ENCODE results near the gene GSC2.

The GSC2 gene

DNA sequence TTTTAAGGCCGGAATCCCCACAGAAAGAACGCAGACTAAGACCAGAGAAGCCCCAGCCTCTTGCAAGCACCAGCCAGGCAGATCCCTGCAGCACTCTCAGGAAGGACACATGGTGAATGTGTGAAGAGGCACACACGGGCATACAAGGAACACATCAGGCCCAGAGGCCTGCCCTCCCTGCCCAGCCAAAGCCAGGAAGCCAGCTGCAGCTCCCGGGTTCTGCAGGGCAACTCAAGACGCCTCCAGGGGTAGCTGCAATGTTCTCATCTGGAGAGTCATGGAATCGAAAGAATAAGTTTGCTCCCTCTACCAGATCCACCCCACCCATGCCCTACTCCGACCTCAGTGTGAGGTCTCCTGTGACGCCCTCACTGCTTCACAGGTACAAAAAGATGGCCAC is 30.1 kb downstream of the GSC2 start:
- no peak for DNase-seq (ENCODE audit: low read depth)

DNA sequence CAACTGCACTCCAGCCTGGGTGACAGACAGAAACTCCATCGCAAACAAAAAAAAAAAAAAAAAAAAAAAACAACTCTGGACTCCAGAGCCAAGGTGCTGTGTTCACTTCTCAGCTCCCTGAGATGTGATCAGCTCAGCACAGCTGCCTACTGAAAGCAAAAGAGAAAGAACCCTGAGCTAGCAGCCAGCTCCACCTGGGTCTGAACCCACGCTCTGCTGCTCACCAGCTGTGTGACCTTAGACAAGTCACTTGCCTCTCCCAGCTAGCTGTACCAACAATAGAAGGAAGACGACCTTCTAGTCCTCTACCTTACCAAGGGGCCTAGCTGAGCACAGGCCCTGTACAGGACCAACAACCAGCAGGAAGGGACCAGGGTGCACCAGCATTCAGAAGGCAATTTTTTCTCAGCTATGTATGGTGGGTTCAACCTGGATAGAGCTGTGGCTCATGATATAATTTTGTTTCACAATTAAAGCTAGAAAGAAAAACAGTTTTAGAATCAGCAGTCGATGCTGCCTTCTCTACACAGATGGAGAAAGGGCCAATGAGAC is 31.7 kb downstream of the GSC2 start:
- no peak for DNase-seq (ENCODE audit: low read depth)

DNA sequence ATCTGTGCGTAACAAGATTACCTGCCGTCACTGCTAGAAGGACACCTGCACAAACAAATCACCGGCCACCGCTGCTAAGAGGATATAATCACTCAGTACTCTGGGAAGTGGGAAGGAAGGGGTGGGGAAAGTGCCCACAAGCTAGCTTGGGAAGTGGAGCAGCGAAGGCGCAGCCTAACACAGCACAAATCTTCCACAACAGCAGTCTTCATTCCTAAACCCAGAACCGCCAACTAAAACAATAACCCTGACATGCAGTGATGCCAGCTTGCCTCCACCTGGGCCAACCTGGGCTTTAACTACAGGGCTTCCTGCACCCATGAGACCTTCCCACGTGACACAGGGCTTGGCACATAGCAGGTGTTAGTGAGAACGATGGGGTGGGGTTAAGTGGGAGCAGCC is 33.0 kb downstream of the GSC2 start:
- no peak for DNase-seq (ENCODE audit: low read depth)

DNA sequence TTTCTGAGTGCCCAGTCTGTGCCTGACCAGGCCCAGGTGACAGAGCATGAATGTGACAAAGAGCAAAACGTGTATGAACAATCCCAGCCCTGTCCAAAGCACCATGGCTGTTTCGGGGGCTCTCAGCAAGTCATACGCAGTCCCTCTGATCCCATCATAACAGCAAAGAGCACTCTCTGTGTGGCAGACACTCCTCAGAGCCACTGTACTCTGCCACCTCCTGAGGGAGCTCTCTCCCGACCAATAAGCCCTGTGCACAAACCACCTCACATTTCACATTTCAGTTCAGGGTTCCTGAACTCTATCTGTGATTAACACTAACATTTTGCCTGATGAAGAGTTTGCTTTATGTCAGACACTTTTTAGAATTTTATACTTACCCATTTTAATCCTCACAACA is 34.5 kb downstream of the GSC2 start:
- DNase-seq (ENCODE audit: low read depth), result no peak

DNA sequence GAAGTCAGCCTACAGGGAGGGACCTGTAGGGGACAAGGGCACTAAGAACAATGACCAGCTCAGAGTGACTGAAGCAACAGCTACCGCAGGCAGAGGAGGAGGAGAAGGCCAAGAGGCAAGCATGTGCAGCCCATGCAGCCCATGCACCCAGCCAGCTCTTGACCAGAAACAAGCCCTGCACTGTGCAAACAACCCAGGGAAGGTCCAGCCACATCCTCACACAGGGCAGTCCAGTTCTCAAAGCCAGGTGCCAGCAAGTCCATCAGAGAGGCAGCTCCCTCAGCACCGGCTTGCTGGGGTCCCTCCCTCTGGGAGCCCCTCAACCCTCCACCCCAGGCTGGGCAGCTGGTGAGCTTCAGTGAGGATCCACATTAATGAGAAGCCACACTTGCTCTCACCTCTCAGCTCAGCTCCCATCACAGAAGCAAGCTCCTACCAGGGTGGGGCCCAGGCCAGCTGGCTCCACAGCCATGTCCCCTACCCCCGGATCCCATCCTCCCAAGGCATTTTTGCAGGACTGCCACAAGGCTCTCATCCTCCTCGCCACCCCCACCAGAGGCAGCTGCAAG is 35.0 kb downstream of the GSC2 start:
- no peak for DNase-seq (ENCODE audit: low read depth)

DNA sequence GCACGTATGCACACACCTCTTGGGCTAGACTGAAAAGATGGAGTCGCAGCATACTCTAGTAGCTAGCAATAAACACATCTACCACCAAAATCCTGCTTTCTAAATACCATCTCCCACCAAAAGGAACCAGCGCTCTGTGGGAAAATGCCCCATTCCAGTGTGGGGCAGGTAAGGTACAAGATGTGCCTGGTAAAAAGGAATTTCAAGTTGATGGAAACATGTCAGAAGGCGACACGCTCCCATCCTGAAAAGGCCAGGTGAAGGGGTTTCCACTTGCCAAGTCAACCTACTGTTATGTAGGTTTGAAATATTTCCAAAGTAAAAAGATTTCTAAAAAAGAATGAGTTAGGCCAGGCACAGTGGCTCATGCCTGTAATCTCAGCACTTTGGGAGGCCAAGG is 36.7 kb downstream of the GSC2 start:
- no peak for DNase-seq (ENCODE audit: low read depth)

DNA sequence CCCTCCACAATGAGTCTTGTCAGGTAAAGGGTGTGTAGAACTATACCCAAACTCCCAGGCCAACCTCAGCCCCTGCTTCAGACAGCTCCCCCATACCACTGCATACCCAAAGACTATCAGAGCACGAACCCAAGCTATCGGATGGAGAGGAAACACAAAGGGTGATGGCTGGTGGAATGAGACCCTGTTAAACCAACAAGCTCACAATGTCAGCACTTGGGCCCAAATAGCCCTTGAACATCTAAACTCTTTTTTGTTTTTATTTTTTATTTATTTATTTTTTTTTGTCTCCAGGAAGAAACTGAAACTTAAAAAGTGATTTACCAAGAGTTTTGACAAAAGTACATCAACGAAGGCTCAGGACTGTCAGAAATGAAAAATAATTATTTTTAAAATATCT is 38.5 kb downstream of the GSC2 start:
- DNase-seq (ENCODE audit: low read depth), result no peak

DNA sequence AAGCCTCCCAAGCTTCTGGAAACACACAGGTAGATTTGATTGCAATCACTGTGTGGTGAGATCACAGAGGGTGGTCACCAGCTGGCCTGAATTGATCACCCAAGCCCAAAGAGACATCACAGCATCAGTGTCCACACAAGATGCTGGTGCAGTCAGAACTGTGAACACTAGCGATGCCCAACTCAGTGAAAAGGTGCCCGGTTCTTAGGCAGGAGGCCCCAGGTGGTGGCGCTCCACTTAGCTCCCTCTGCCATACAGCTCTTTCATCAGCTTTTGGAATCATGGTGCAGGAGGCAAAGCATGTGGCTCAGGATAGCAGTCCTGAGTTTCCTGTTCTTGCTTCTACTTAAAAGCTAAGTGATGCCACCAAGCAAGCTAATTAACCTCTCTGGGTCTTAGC is 39.0 kb downstream of the GSC2 start:
- DNase-seq (ENCODE audit: low read depth), result no peak

DNA sequence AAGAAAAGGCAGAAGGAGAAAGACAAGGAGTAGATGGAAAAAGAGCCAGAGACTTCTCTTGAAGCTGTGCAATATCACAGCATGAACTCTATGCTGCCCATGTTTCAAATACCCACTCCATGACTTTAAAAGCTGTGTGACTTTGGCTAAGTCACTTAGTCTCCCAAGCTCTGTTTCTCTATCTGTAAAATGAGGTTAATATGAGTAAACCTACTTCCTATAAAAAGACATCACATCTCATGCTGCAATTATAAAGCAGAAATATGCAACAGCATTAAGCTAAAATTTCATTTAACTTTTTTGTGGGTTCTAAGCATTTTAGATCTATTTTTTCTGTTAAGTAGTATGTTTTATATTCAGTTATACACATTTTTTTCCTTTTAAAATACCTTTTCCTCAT is 39.4 kb downstream of the GSC2 start:
- DNase-seq (ENCODE audit: low read depth), result no peak

DNA sequence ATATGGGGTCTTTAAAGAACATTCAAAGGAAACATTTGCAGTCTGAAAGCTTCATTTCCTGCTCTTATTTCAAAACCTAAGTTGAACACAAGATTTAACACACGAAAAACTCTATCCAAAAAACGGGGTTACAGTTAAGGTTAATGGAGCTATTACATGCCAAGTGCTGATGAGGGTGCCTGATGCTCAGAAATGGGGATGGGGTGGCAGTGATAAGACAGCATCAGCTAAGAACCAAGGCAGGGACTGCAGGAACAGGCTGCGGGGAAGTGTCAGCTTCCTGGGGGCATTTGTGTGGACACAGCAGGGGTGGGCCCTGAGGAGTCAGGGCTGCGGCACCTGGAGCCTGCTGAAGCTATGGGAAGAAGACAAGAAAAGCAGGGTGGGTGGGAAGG is 40.0 kb downstream of the GSC2 start:
- no peak for DNase-seq (ENCODE audit: low read depth)

DNA sequence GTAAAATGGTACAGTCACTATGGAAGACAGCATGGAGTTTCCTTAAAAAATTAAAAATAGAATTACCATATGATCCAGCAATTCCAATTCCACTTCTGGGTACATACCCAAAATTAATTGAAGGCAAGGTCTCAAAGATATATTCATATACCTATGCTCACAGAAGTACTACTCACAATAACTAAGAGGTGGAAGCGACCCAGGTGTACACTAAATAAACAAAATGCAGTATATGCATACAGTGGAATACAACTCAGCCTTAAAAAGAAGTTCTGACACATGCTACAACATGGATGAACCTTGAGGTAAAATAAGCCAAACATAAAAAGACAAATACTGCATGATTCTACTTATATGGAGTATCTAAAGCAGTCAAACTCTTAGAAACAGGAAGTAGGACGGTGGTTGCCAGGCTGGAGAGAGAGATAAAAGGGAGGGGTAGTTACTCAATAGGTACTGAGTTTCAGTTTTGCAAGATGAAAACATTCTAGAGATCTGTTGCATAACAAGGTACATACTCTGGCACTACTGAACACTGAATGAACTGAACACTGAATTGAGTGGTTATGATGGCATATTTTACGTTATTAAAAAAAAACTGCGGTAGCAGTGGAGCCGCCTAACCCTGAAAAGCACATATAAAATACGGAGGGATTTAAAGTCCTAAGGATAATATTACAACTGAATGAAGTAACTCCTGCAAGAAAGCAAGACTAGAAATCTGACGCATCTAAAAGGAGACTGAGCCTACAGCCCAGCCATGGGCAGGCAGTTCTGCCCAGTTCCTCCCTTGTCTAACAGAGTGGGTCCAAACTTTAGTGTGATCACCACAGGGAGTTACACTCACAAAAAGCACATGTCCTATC is 40.7 kb downstream of the GSC2 start:
- no peak for DNase-seq (ENCODE audit: low read depth)

DNA sequence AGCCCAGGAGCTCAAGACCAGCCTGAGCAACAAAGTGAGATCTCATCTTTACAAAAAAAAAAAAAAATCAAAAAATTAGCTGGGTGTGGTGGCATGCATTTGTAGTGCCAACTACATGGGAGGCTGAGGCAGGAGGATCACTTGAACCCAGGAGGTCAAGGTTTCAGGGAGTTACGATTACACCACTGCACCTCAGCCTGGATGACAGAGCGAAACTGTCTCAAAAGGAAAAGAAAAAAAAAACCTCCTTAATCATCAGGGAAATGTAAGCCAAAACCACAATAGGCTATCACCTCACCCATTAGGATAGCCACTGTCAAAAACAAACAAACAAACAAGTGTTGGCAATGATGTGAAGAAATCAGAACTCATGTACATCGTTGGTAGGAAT is 41.3 kb downstream of the GSC2 start:
- DNase-seq (ENCODE audit: low read depth), result no peak

DNA sequence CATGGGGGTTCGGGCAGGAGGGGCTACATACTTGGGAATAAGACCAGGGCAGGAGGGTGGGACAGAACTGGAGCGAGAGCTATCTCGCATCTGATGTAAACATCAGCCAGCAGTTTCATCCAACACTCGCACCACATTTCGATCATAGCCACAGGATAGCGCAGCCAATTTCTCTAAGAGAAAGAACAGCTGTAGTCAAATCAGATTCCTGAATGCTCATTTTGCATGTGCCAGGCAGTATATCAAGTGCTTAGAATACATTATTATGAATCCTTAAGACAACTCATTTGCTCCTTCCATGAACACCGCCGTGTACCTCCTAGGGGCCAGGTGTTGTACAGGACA is 42.4 kb downstream of the GSC2 start:
- DNase-seq (ENCODE audit: low read depth), result no peak

DNA sequence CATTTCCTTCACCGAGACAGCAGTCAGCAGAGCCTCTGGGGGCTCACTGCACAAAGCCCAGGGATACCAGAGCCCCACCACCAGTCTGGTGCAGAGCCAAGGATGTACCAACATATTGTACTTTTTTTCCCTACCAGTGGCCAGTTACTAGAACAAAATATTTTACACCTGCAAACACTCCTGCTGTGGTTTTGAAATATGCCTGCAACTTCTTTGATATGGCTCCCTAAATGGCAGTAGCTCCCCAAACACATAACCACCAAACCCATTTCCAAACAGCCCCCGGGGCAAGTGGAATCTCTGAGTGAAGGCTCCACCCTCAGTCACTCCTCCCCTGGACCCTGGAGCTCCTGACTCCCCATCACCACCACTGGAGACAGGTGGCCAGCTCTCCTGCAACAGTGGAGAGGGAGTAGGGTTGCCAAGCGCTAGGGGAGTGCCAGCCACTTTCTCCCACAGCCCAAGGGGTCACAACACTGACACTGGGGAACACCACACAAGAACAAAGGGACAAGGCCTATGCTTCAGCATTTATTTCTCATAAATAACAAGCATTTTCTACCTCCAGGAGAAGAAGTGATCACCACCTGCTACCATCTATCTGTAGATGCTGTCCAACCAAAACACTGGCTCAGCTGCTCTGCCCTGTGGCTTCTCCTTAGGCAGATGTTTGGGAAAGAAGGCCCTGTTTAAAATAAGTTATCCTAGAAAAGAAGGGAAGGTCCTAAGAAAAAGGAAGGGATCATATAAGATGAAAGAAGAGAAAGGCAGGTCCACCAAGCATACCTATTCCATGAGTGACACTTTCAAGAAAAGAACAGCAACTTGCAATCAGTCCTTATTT is 43.0 kb downstream of the GSC2 start:
- DNase-seq (ENCODE audit: low read depth), result no peak

DNA sequence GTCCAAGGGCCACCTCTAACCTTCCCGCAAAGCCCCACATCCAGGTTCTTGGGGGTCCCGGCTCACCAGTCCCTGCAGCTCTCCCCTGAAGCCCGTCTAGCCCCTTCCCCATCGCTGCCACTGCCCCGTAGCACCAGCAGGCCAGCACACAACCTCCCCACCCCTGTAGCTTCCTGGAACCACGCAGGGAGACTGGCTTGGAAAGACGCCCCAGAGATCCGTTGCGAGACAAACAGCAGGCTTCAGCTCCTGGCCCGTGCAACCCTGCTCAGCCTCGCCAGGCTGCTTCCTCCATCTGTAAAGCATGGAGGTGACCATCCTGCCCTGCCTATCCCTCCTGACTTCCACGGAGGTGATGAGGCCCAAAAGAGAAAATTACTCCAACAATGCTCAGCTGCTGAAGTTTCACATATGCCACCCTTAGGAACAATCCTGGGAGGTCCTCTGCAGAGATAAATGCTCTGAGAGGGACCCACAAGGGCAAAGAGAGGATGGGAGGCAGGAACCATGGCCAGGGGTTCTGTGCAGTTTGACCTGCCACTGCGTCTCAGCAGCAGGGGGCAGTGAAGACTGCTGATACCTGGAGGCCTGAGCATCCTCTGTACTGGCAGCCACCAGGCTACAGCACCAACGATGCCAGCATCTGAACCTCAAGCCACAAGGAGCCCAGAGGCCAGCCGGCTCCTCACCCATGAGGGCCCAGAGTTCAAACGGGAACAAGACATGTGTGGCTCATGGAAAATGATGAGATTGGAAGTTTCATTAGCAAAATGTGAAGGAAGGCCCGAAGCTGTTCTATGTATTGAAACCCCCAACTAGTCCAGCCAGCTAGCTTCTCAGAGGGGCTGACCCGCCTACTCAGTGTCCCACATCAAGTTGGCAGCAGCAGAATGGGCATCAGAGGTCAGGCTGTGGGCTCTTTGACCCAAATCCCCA is 44.0 kb downstream of the GSC2 start:
- no peak for DNase-seq (ENCODE audit: low read depth)

DNA sequence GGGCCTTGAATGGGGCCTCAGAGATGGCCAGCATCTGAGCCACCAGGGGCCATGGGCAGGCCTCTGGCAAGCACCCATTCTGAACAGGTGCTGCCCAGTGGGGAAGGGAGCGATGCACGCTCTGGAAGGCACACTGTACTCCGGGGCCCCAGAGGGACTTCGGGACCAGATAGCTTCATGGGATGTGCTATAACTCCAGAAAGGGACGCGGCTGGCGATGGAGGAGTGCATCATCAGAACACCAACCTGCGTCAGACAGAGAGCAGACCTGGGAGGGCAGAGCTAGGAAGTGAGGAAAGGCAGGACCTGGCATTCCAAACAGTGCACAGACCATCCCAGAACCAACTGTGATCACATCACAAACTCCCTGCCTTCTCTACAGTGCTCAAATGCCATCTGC is 44.6 kb downstream of the GSC2 start:
- no peak for DNase-seq (ENCODE audit: low read depth)

DNA sequence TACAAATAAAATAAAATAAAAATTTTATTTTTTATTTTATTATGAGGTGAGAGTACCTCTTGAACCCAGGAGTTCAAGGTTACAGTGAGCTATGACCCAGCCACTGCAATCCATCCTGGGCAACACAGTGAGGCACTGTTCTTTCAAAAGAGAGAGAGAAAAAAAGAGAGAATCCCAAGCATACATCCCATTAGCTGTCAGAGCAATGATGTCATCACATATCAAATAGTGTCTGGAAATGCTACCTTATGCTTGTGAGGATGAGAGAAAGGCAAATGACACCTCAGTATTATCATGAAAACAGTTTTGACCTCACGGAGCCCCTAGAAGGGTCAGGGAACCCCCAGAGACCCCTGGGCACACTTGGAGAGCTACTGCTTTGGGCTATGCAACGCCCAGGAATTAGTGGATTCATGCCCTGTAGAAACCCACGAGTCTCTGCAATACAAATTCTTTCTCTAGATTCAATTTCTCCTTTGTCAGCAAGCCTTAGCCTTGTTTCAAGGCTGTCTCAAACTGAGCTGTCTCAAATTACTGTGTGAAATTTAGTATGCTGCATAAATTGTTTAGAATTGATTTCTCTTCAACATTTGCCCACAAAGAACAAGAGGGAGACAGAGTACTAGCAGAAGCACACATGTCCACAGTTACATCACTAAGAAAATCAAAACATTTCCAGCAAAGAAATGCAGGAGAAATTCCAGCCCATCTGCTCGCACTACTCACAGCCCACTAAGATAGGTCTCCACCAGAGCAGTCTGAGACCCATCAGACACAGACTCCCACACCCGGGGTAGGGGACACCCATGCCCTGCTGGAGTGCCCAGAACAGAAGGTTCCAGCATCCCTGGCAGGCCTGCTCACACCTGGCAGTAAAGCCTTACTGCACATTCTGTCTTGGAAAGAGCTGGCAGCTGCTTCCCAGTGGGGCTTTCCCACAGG is 45.9 kb downstream of the GSC2 start:
- DNase-seq (ENCODE audit: low read depth), result no peak

DNA sequence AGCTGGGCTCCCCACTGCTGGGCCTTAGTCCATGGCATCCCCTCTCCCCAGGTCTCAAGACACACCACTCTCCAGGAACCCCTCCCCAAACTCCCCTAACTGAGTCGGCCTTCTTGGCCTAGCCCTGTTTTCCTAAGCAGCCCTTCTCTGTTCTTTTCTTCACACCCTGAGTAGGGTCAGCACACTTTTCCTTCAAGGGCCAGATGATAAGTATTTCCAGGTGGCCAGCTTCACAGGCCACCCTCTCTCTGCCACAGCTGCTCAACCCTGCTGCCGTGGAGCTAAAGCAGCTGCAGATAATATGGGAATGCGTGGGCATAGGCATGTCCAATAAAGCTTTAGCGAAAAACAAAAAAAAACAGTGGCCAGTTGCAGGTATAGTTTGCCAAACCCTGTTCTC is 51.9 kb downstream of the GSC2 start:
- no peak for DNase-seq (ENCODE audit: low read depth)

DNA sequence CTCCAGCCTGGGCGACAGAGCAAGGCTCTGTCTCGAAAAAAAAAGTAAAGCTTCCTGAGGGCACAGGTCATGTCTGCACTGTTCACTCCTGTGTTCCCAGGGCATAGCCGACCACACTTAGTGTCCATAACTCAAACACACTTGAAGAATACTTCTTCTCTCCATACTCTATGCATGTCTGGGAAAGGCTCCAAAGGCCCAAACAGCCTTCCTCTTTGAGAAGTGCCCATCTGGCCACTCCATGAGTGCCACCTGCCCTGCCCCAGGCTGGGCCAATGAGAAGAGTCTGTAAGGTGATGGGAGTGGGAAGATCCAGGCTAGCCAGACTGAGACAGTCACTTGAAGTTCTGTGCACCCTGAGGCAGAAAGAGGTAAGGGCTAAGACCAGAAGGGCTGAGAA is 52.6 kb downstream of the GSC2 start:
- DNase-seq (ENCODE audit: low read depth), result no peak
